Muscle of leg (tissue), 16 donors: Measurements from ENCODE around the gene ZFP69. TPM values are rescaled to one million over a fixed set of nuclear protein-coding genes. Genes with fewer than 3 reads are reported as not detected.

Experiments used
- DNase-seq: peaks from one replicate; pipeline ENCODE4 v3.0.0; 2013
- H3K27ac ChIP-seq: one replicate; pipeline ENCODE4 v1.5.1; 2013; ENCODE audit warnings: mild to moderate bottlenecking, low read length, control low read depth
- H3K27me3 ChIP-seq: one replicate; pipeline ENCODE4 v1.6.1; 2013; ENCODE audit warnings: low read length; ENCODE audit not compliant: control insufficient read depth, insufficient read depth
- H3K36me3 ChIP-seq: one replicate; pipeline ENCODE4 v1.6.1; 2013; ENCODE audit warnings: low read length; ENCODE audit not compliant: control insufficient read depth, insufficient read depth
- H3K4me1 ChIP-seq: one replicate; pipeline ENCODE4 v1.6.1; 2013; ENCODE audit warnings: low read length; ENCODE audit not compliant: control insufficient read depth, insufficient read depth
- H3K4me3 ChIP-seq: one replicate; pipeline ENCODE4 v1.5.1; 2013; ENCODE audit warnings: low read length, control low read depth
- H3K9me3 ChIP-seq: replicated peaks from 2 replicates; pipeline ENCODE4 v1.6.1; 2013; ENCODE audit warnings: low read depth, low read length; ENCODE audit not compliant: control insufficient read depth
- WGBS: methylation state at CpG from one replicate; pipeline ENCODE4 v1.1.5; 2013; ENCODE audit warnings: missing lambda C conversion rate; ENCODE audit not compliant: insufficient coverage; 5-methylcytosine and 5-hydroxymethylcytosine counted together
- long read RNA-seq, 11 donors: transcript quantifications; one replicate each; lab custom pipeline, GENCODE V29; 2026
- polyA plus RNA-seq, 8 donors: library from polyadenylated mRNA; unstranded; fragments of 120-200 nt; gene quantifications; one replicate each; pipeline versions ENCODE4 v1.2.1 to v1.2.3, GENCODE V29; 2013; ENCODE audit warnings: inconsistent platforms in 1 of 8, low replicate concordance in 1 of 8; ENCODE audit not compliant: insufficient read length in 8 of 8, insufficient read depth in 1 of 8
- total RNA-seq: library from RNA; stranded (reverse); fragments of 120-200 nt; gene quantifications from one replicate; pipeline ENCODE4 v1.2.4, GENCODE V29; 2013

The ZFP69 gene
- total RNA-seq: 4.0 TPM
- polyA plus RNA-seq: 1 to 10 TPM; 4.2 to 5.6 (median 4.5) TPM
- long read RNA-seq, donor 1: 0 reads
- long read RNA-seq, donor 2: 0 reads
- long read RNA-seq, donor 3: 0 reads
- long read RNA-seq, donor 4: 0 reads
- long read RNA-seq, donor 5: 0 reads
- long read RNA-seq, donor 6: 0 reads
- long read RNA-seq, donor 7: 0 reads
- long read RNA-seq, donor 8: 0 reads
- long read RNA-seq, donor 9: 0 reads
- long read RNA-seq, donor 10, partial matches to known transcripts: 0 of 5 reads
- long read RNA-seq, donor 10, other reads (novel, unspliced or antisense): 5 of 5 reads
- long read RNA-seq, donor 11: 0 reads

- peak; percentile 86 for DNase-seq
- Histone ChIP-seq H3K4me3 (peak within 1 kb of the TSS; percentile 73), H3K27me3 (no peaks in the 10 kb centered on the region), H3K9me3 (peaks cover 3% of the 10 kb centered on the region), H3K36me3 (peaks cover 11% of the 10 kb centered on the region), H3K27ac (peak within 1 kb of the TSS; percentile 60), H3K4me1 (peaks cover 5% of the 10 kb centered on the region)
- under 1% methylated on average over 62 of the region's 65 CpGs for WGBS
Measured at GRCh38 chr1:40476924-40477677, at the start of gene ZFP69. Gene ZFP69, plus strand, starts transcription at chr1:40477290. Its CDS starts 2,072 bp downstream, at chr1:40479362.

GRCh38 chr1:40431385-40431784 is 45.7 kb upstream of the ZFP69 start:
- H3K27me3 ChIP-seq: no peaks in the 10 kb centered on the region

GRCh38 chr1:40432644-40433390 is 44.3 kb upstream of the ZFP69 start:
- H3K27ac ChIP-seq: no peak overlapping the region
- WGBS: no CpG with 5 or more reads among the region's 3 CpGs
- DNase-seq: no peak
- H3K4me3 ChIP-seq: no peak overlapping the region
- no peaks in the 10 kb centered on the region for H3K27me3 ChIP-seq
- H3K9me3 ChIP-seq: no peaks in the 10 kb centered on the region
- H3K36me3 ChIP-seq: no peaks in the 10 kb centered on the region
- H3K4me1 ChIP-seq: peaks cover 3% of the 10 kb centered on the region

More at GRCh38 chr1:40431385-40431784, 45.7 kb upstream of the ZFP69 start:
- H3K36me3 ChIP-seq: no peaks in the 10 kb centered on the region
- no peaks in the 10 kb centered on the region for H3K9me3 ChIP-seq
- no peak overlapping the region for H3K4me3 ChIP-seq
- no peak for DNase-seq
- H3K27ac ChIP-seq: no peak overlapping the region
- no peaks in the 10 kb centered on the region for H3K4me1 ChIP-seq

GRCh38 chr1:40435471-40435870 is 41.6 kb upstream of the ZFP69 start:
- peaks cover 3% of the 10 kb centered on the region for H3K4me1 ChIP-seq
- H3K27me3 ChIP-seq: no peaks in the 10 kb centered on the region
- H3K4me3 ChIP-seq: no peak overlapping the region
- no peaks in the 10 kb centered on the region for H3K9me3 ChIP-seq
- H3K36me3 ChIP-seq: no peaks in the 10 kb centered on the region
- WGBS: no CpG with 5 or more reads among the region's 5 CpGs
- no peak for DNase-seq
- no peak overlapping the region for H3K27ac ChIP-seq

- Histone ChIP-seq H3K4me3 (no peak overlapping the region), H3K27me3 (no peaks in the 10 kb centered on the region), H3K27ac (no peak overlapping the region), H3K36me3 (no peaks in the 10 kb centered on the region), H3K4me1 (peaks cover 3% of the 10 kb centered on the region), H3K9me3 (no peaks in the 10 kb centered on the region)
- no peak for DNase-seq
- WGBS: 80% methylated on average over 1 of the region's 4 CpGs
Measured at GRCh38 chr1:40435876-40436275, 41.2 kb upstream of the ZFP69 start.

GRCh38 chr1:40438391-40439015 is 38.6 kb upstream of the ZFP69 start:
- H3K27me3 ChIP-seq: no peaks in the 10 kb centered on the region
- H3K4me1 ChIP-seq: peaks cover 3% of the 10 kb centered on the region
- H3K9me3 ChIP-seq: no peaks in the 10 kb centered on the region
- H3K27ac ChIP-seq: no peak overlapping the region
- no peak for DNase-seq
- no peak overlapping the region for H3K4me3 ChIP-seq
- no CpG with 5 or more reads among the region's 3 CpGs for WGBS
- H3K36me3 ChIP-seq: no peaks in the 10 kb centered on the region

- 90% methylated on average over 4 of the region's 5 CpGs for WGBS
- Histone ChIP-seq H3K27ac (no peak overlapping the region), H3K9me3 (no peaks in the 10 kb centered on the region), H3K27me3 (no peaks in the 10 kb centered on the region), H3K4me3 (no peak overlapping the region), H3K4me1 (peaks cover 3% of the 10 kb centered on the region), H3K36me3 (no peaks in the 10 kb centered on the region)
- no peak for DNase-seq
Measured at GRCh38 chr1:40439247-40439646, 37.8 kb upstream of the ZFP69 start.

- peak; percentile 96 for DNase-seq
- peaks cover 8% of the 10 kb centered on the region for H3K4me1 ChIP-seq
- peak within 1 kb of the TSS; percentile 84 for H3K4me3 ChIP-seq
- peaks cover 4% of the 10 kb centered on the region for H3K36me3 ChIP-seq
- peak within 1 kb of the TSS; percentile 92 for H3K27ac ChIP-seq
- H3K9me3 ChIP-seq: peaks cover 16% of the 10 kb centered on the region
- under 1% methylated on average over 56 of the region's 64 CpGs for WGBS
- H3K27me3 ChIP-seq: no peaks in the 10 kb centered on the region
Measured at GRCh38 chr1:40449684-40450494, 27.2 kb upstream of the ZFP69 start, which contains the start of gene ZFP69B. Gene ZFP69B, plus strand, starts transcription at chr1:40450476. Its CDS starts 486 bp downstream, at chr1:40450962.

GRCh38 chr1:40450495-40451237 is 26.4 kb upstream of the ZFP69 start:
- Histone ChIP-seq H3K27me3 (no peaks in the 10 kb centered on the region), H3K36me3 (peaks cover 4% of the 10 kb centered on the region), H3K9me3 (peaks cover 17% of the 10 kb centered on the region), H3K4me3 (peak overlapping the region; percentile 84), H3K4me1 (peaks cover 8% of the 10 kb centered on the region), H3K27ac (peak overlapping the region; percentile 92)
- DNase-seq: peak; percentile 32
- WGBS: 15% methylated on average over 17 of the region's 22 CpGs
